C4-2B (cell line): ENCODE results near the gene DNAJC10.
"Not testable (repeated sequence)": the region's sequence is repeated elsewhere in the genome, so short reads cannot be mapped to it uniquely, and the experiment has no call there.

Experiments used
- CTCF ChIP-seq: fragments of 450-650 bp; conservative IDR thresholded peaks from 2 replicates; pipeline ENCODE4 v1.5.1; 2017; ENCODE audit warnings: mild to moderate bottlenecking
- ZFX ChIP-seq: fragments of 450-650 bp; IDR thresholded peaks from 2 replicates; pipeline ENCODE4 v1.6.1; 2017

GRCh38 chr2:182736856-182737255 lies 20.8 kb downstream of the DNAJC10 start:
- not testable (repeated sequence) for TF ChIP-seq CTCF, ZFX
